ENCODE data around the gene MAN1A1. TPM values are rescaled to one million over a fixed set of nuclear protein-coding genes. Genes with fewer than 3 reads are reported as not detected.

The MAN1A1 gene
- total RNA-seq, 1 donor from 2014 or later = 17.2 TPM

GRCh38 chr6:119147101-119148053, 202.2 kb downstream of the MAN1A1 start:
- DNase-seq (peak; percentile 52), ATAC-seq (ENCODE audit: poor library complexity) (peak; percentile 69)
- intact Hi-C loops (cut with DNase I) = loop anchor here (10.0 kb wide), 1 partner anchor 197 kb away; the partner anchor contains the start of gene MAN1A1

- no peak for DNase-seq
- no peak for ATAC-seq (ENCODE audit: poor library complexity)
- intact Hi-C loops (cut with DNase I) = loop anchor here (10.0 kb wide), 1 partner anchor 200 kb away; the partner anchor contains the start of gene MAN1A1
Observed at GRCh38 chr6:119145111-119145510, 204.4 kb downstream of the MAN1A1 start.

GRCh38 chr6:119142637-119143036, 206.9 kb downstream of the MAN1A1 start:
- intact Hi-C loops (cut with DNase I) = loop anchor here (10.0 kb wide), 1 partner anchor 202 kb away; the partner anchor contains the start of gene MAN1A1

GRCh38 chr6:119142041-119142440, 207.5 kb downstream of the MAN1A1 start:
- intact Hi-C loops (cut with DNase I) = loop anchor here (10.0 kb wide), 1 partner anchor 203 kb away; the partner anchor contains the start of gene MAN1A1
- ATAC-seq (ENCODE audit: poor library complexity) = no peak
- DNase-seq = no peak

More at GRCh38 chr6:119142637-119143036, 206.9 kb downstream of the MAN1A1 start:
- no peak for DNase-seq
- no peak for ATAC-seq (ENCODE audit: poor library complexity)

- DNase-seq = no peak
- intact Hi-C loops (cut with DNase I) = loop anchor here (10.0 kb wide), 1 partner anchor 204 kb away; the partner anchor contains the start of gene MAN1A1
Observed at GRCh38 chr6:119140196-119141140, 209.1 kb downstream of the MAN1A1 start.

GRCh38 chr6:119138906-119139541, 210.5 kb downstream of the MAN1A1 start:
- intact Hi-C loops (cut with DNase I) = no loop called here
- no peak for DNase-seq
- ATAC-seq (ENCODE audit: poor library complexity) = no peak

More at GRCh38 chr6:119140196-119141140, 209.1 kb downstream of the MAN1A1 start:
- ATAC-seq (ENCODE audit: poor library complexity) = no peak

GRCh38 chr6:119137194-119138072, 212.1 kb downstream of the MAN1A1 start:
- intact Hi-C loops (cut with DNase I) = no loop called here
- no peak for DNase-seq
- no peak for ATAC-seq (ENCODE audit: poor library complexity)

- intact Hi-C loops (cut with DNase I) = no loop called here
- DNase-seq = no peak
Observed at GRCh38 chr6:119134752-119135151, 214.8 kb downstream of the MAN1A1 start.

GRCh38 chr6:119133400-119133799, 216.2 kb downstream of the MAN1A1 start:
- DNase-seq (no peak), ATAC-seq (ENCODE audit: poor library complexity) (no peak)
- intact Hi-C loops (cut with DNase I) = no loop called here

More at GRCh38 chr6:119134752-119135151, 214.8 kb downstream of the MAN1A1 start:
- ATAC-seq (ENCODE audit: poor library complexity) = no peak

- ATAC-seq (ENCODE audit: poor library complexity) = no peak
- intact Hi-C loops (cut with DNase I) = no loop called here
- no peak for DNase-seq
Observed at GRCh38 chr6:119132261-119132981, 217.1 kb downstream of the MAN1A1 start.

- no peak for DNase-seq
- intact Hi-C loops (cut with DNase I) = no loop called here
- ATAC-seq (ENCODE audit: poor library complexity) = no peak
Observed at GRCh38 chr6:119129968-119130484, 219.5 kb downstream of the MAN1A1 start.

- DNase-seq = no peak
- intact Hi-C loops (cut with DNase I) = no loop called here
- peak; percentile 83 for ATAC-seq (ENCODE audit: poor library complexity)
Observed at GRCh38 chr6:119129148-119129967, 220.2 kb downstream of the MAN1A1 start.

GRCh38 chr6:119128252-119128912, 221.2 kb downstream of the MAN1A1 start:
- intact Hi-C loops (cut with DNase I) = no loop called here
- no peak for ATAC-seq (ENCODE audit: poor library complexity)
- no peak for DNase-seq

- no peak for DNase-seq
- intact Hi-C loops (cut with DNase I) = no loop called here
- ATAC-seq (ENCODE audit: poor library complexity) = no peak
Observed at GRCh38 chr6:119127627-119128026, 221.9 kb downstream of the MAN1A1 start.

All from Right ventricle myocardium superior (tissue), 1 donor.